Fibroblast of villous mesenchyme (primary cell): ENCODE data around the gene CFAP299. TPM values are rescaled to one million over a fixed set of nuclear protein-coding genes. Genes with fewer than 3 reads are reported as not detected.

Experiments
- DNase-seq: peaks from one replicate; pipeline ENCODE4 v3.0.0-alpha.2; 2010; ENCODE audit warnings: low read depth
- H3K4me3 ChIP-seq: 2 replicates; pipeline ENCODE4 v1.5.1; 2011; ENCODE audit warnings: low read depth, mild to moderate bottlenecking, low read length
- total RNA-seq: library from RNA; depleted of rRNA; stranded (reverse); fragments of >200 nt; gene quantifications from 2 replicates; pipeline ENCODE4 v1.2.3, GENCODE V29; 2012
- TF ChIP-seq, protein P1 (sequence below): IDR thresholded peaks from 2 replicates; pipeline ENCODE4 v1.5.1; 2012; ENCODE audit warnings: low read depth, mild to moderate bottlenecking, low read length; ENCODE audit not compliant: insufficient read depth

Gene CFAP299
- total RNA-seq, 1 donor, result 2.6 TPM

DNA sequence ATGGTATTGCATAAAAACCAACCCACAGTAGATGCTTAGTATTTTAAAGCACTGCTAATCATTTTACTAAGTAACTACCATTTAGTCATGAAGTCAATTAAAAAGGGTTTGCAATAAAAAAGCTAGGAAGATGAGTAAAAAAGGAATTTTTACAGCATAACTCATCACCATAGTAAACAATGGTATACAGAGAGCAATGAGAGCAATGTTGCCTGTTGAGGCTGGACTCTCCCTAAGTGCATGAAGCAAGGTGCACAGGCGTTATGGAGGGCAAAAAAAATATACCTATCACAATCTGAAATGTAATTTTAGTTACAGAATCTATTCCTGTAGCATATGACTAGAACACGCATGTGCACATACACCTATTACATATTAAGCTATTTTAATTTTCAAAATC is 565.4 kb downstream of the CFAP299 start:
- no peak overlapping the region for H3K4me3 ChIP-seq
- TF ChIP-seq, protein P1, sequence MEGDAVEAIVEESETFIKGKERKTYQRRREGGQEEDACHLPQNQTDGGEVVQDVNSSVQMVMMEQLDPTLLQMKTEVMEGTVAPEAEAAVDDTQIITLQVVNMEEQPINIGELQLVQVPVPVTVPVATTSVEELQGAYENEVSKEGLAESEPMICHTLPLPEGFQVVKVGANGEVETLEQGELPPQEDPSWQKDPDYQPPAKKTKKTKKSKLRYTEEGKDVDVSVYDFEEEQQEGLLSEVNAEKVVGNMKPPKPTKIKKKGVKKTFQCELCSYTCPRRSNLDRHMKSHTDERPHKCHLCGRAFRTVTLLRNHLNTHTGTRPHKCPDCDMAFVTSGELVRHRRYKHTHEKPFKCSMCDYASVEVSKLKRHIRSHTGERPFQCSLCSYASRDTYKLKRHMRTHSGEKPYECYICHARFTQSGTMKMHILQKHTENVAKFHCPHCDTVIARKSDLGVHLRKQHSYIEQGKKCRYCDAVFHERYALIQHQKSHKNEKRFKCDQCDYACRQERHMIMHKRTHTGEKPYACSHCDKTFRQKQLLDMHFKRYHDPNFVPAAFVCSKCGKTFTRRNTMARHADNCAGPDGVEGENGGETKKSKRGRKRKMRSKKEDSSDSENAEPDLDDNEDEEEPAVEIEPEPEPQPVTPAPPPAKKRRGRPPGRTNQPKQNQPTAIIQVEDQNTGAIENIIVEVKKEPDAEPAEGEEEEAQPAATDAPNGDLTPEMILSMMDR, result no peak
- DNase-seq, result no peak

DNA sequence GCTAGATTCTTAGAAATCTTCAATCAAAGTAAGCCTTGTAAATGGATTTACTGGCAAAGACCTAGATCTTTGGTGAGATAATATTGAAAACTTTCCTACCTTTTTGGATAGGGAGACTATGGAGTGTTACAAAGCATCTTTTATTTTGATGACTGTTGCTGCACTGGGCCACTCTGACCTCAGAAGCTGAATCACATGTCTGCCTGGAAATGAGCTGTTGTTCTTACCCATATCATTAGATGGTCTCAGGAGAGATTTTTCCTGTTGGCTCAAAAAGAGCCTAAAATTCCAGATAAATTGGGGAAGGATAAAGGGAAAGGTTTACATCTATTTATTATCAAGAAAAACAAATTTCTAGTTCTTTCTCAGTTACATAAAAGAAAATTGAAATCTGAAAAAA is 567.5 kb downstream of the CFAP299 start:
- TF ChIP-seq, protein P1, result no peak
- no peak for DNase-seq

DNA sequence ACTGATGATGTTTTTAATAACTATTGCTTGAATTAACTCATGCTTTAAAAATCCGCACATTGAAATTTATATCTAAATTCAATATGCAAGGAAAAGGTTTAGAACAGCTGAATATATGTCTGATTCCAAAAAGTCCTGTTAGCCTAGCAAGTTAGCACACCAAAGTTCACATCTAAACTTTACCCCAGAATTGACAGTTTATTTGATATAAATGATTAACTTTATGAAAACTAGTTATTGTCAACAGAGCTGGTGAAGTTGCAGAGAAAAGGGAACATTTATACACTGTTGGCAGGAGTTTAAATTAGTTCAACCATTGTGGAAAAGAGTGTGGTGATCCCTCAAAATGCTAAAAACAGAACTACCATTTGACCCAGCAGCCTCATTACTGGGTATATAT is 574.4 kb downstream of the CFAP299 start:
- TF ChIP-seq, protein P1, result no peak
- no peak overlapping the region for H3K4me3 ChIP-seq
- DNase-seq, result no peak

More for the DNA sequence above, 567.5 kb downstream of the CFAP299 start:
- H3K4me3 ChIP-seq, result no peak overlapping the region

DNA sequence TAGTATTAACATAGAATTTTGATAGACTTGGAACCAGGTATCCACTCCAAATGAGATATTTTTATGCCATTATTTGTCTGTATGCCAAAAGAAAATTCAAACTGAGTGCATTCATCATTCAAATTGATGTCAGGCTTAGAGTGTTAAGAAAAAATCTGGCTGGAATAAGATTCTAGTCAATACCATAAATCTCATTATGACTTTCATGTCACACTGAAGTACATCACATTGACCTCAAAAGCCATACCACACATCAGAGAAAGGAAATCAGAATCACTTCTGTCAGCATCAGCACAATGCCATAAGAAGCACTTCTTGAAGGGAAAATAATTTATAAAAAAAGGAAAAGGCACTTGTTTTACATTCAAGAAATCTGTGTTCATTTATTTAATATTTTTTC is 575.9 kb downstream of the CFAP299 start:
- no peak overlapping the region for H3K4me3 ChIP-seq
- TF ChIP-seq, protein P1, result no peak
- no peak for DNase-seq

DNA sequence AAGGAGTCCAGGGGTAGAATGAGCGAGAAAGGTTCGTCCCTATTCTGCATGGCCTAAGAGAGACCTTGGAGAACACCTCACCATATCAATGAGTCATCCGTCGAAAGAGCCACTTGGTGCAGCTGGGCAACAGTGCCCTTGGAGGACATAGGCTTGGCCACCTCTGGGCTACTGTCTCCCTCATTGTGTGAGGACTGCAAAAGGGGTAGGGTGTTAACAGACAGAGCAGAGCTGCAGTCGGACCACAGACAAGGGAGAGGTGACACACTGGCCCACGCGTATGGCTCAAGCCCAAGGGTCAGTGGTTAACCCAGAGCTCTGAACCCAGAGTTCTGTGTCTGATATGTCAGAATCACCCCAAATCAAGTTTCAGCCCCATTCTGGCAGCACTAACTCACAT is 576.8 kb downstream of the CFAP299 start:
- TF ChIP-seq, protein P1, result no peak
- no peak for DNase-seq
- H3K4me3 ChIP-seq, result no peak overlapping the region

DNA sequence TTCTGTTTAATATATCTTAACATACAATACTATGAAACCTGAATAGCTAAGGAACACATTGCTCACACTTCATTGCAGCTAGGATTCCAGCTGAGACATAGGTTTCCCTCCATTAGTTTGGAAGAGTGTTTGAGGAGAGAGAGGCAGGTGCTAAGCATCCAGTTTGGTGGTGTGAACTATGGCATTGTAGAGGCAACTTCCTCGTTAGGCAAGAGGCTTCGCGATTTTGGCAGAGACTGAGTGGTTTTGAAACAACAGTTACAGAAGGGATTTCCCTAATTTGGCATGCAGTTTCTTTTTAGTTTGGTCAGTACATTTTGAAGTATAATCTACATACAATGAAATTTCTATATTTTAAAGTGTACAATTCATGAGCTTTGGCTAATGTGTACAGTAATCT is 577.9 kb downstream of the CFAP299 start:
- no peak overlapping the region for H3K4me3 ChIP-seq
- TF ChIP-seq, protein P1, result no peak
- DNase-seq, result no peak

DNA sequence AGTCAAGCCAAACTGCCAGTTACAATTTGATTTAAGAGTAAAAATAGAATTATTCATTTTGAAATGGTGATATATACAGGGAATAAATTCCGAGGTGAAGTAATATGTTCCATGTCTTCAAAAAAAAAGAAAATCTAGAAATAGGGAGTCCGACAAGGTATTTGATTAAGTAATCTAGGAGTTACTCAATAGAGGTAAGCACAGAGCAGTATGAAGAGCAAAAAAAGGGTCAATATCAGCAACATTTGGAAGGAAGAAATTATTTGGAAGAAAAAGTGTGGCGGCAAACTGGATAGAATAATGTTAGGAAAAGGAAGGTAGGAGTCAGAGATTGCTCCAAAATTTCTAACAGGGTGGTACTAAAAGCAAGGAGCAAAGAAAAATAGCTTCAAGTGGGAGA is 581.2 kb downstream of the CFAP299 start:
- TF ChIP-seq, protein P1, result no peak

More for the DNA sequence above, 581.2 kb downstream of the CFAP299 start:
- no peak overlapping the region for H3K4me3 ChIP-seq
- DNase-seq, result no peak
